TTC549 (cell line): ENCODE data around the gene SLC22A1.
"Not testable (repeated sequence)": the region's sequence is repeated elsewhere in the genome, so short reads cannot be mapped to it uniquely, and the experiment has no call there.

ENCODE experiments used
- FAIRE-seq: peaks from 2 replicates; lab custom pipeline; 2012; peaks lifted over from hg19 to GRCh38; lab: Jason Lieb, UNC

Gene SLC22A1

GRCh38 chr6:160124007-160124406 is 2.4 kb downstream of the SLC22A1 start:
- FAIRE-seq: no peak

GRCh38 chr6:160124605-160125004 is 3.0 kb downstream of the SLC22A1 start:
- no peak for FAIRE-seq

GRCh38 chr6:160125105-160125504 is 3.5 kb downstream of the SLC22A1 start:
- not testable (repeated sequence) for FAIRE-seq

GRCh38 chr6:160127270-160128124 is 5.9 kb downstream of the SLC22A1 start:
- no peak for FAIRE-seq

- FAIRE-seq: no peak
Measured at GRCh38 chr6:160128125-160128683, 6.6 kb downstream of the SLC22A1 start.

- FAIRE-seq: no peak
Measured at GRCh38 chr6:160128879-160129516, 7.4 kb downstream of the SLC22A1 start.

GRCh38 chr6:160129881-160130615 is 8.4 kb downstream of the SLC22A1 start:
- no peak for FAIRE-seq

GRCh38 chr6:160130729-160131484 is 9.3 kb downstream of the SLC22A1 start:
- FAIRE-seq: no peak

- no peak for FAIRE-seq
Measured at GRCh38 chr6:160131636-160132296, 10.2 kb downstream of the SLC22A1 start.

GRCh38 chr6:160132297-160132637 is 10.7 kb downstream of the SLC22A1 start:
- FAIRE-seq: no peak

GRCh38 chr6:160132776-160133338 is 11.2 kb downstream of the SLC22A1 start:
- FAIRE-seq: no peak

GRCh38 chr6:160133441-160134336 is 12.1 kb downstream of the SLC22A1 start:
- no peak for FAIRE-seq

- not testable (repeated sequence) for FAIRE-seq
Measured at GRCh38 chr6:160134337-160134751, 12.7 kb downstream of the SLC22A1 start.

GRCh38 chr6:160134779-160135547 is 13.3 kb downstream of the SLC22A1 start:
- FAIRE-seq: no peak

GRCh38 chr6:160135907-160136655 is 14.5 kb downstream of the SLC22A1 start:
- no peak for FAIRE-seq

- FAIRE-seq: no peak
Measured at GRCh38 chr6:160137130-160137988, 15.7 kb downstream of the SLC22A1 start.
